T-cell (primary cell): Measurements from ENCODE around the gene ZNF254. TPM values are rescaled to one million over a fixed set of nuclear protein-coding genes. Genes with fewer than 3 reads are reported as not detected.
A peak's percentile ranks its signal among the peaks of the same experiment; 100 is the strongest.

ENCODE experiments used
- ATAC-seq, 4 experiments: fragments of 200-7000 bp in 3 of 4; fragments of 150-1000 bp in 1 of 4; cut with Tn5 transposase; replicated peaks in 1 of 4; 1 replicate in 3 of 4; 2 replicates in 1 of 4; pipeline ENCODE4 v1.10.0; 2021; ENCODE audit warnings: moderate library complexity in 3 of 4, mild to moderate bottlenecking in 2 of 4, moderate number of reproducible peaks in 1 of 4
- CTCF ChIA-PET, 2 donors: fragments of 300-600 bp; sonication (Branson Sonifier 250); formaldehyde crosslinking; loops; one replicate each; lab custom pipeline; 2022; ENCODE audit warnings: antibody characterized with exemption in 2 of 2; lab: Charles Lee
- POLR2A ChIA-PET, 2 donors: fragments of 300-600 bp; sonication (Branson Sonifier 250); formaldehyde crosslinking; loops; one replicate each; lab custom pipeline; 2022; ENCODE audit warnings: antibody characterized with exemption in 2 of 2; lab: Charles Lee
- DNase-seq, 35 experiments: peaks; one replicate each; pipeline versions ENCODE4 v3.0.0 to v3.0.0-alpha.2; 2013 to 2023
- H3K27ac ChIP-seq: one replicate; pipeline ENCODE4 v1.5.1; 2013; ENCODE audit warnings: low read length
- H3K27me3 ChIP-seq, 2 experiments: replicated peaks in 1 of 2; 1 replicate in 1 of 2; 2 replicates in 1 of 2; pipeline versions ENCODE4 v1.6.1 to v1.7.0; 2013; ENCODE audit warnings: low read length in 1 of 2, mixed read lengths in 1 of 2; ENCODE audit not compliant: control insufficient read depth in 2 of 2, insufficient read depth in 2 of 2; ENCODE audit errors: extremely low read depth in 1 of 2
- H3K36me3 ChIP-seq, 2 donors: 1 replicate in 1 of 2; 2 replicates in 1 of 2; pipeline versions ENCODE4 v1.6.1 to v1.7.0; 2013; ENCODE audit warnings: low read length in 1 of 2; ENCODE audit not compliant: control insufficient read depth in 2 of 2, insufficient read depth in 1 of 2; ENCODE audit errors: extremely low read depth in 1 of 2
- H3K4me1 ChIP-seq, 2 experiments: 1 replicate in 1 of 2; 2 replicates in 1 of 2; pipeline versions ENCODE4 v1.6.1 to v1.7.0; 2013; ENCODE audit warnings: low read length in 2 of 2, mixed read lengths in 1 of 2; ENCODE audit not compliant: insufficient read depth in 2 of 2, control insufficient read depth in 1 of 2; ENCODE audit errors: extremely low read depth in 1 of 2
- H3K4me3 ChIP-seq, 2 donors: 1 replicate in 1 of 2; 2 replicates in 1 of 2; pipeline versions ENCODE4 v1.5.1 to v1.7.0; 2013; ENCODE audit warnings: mild to moderate bottlenecking in 2 of 2, low read length in 1 of 2, moderate library complexity in 1 of 2; ENCODE audit not compliant: control insufficient read depth in 1 of 2; ENCODE audit errors: extremely low read depth in 1 of 2
- H3K9me3 ChIP-seq: 2 replicates; pipeline ENCODE4 v1.7.0; 2013
- H3K27ac Mint-ChIP-seq, 2 donors: one replicate each; pipeline ENCODE4 v1.8.0; 2020 to 2021; ENCODE audit warnings: mild to moderate bottlenecking in 2 of 2, mixed read lengths in 2 of 2
- H3K27me3 Mint-ChIP-seq, 2 donors: one replicate each; pipeline ENCODE4 v1.8.0; 2021 to 2022; ENCODE audit warnings: mixed read lengths in 2 of 2
- H3K36me3 Mint-ChIP-seq: one replicate; pipeline ENCODE4 v1.8.0; 2021; ENCODE audit warnings: mixed read lengths
- H3K4me1 Mint-ChIP-seq, 3 donors: one replicate each; pipeline ENCODE4 v1.8.0; 2020 to 2022; ENCODE audit warnings: mixed read lengths in 3 of 3, mild to moderate bottlenecking in 1 of 3
- H3K4me3 Mint-ChIP-seq, 3 donors: one replicate each; pipeline ENCODE4 v1.8.0; 2020 to 2022; ENCODE audit warnings: mild to moderate bottlenecking in 3 of 3, mixed read lengths in 3 of 3, moderate library complexity in 3 of 3
- H3K9me3 Mint-ChIP-seq, 3 donors: one replicate each; pipeline ENCODE4 v1.8.0; 2020 to 2022; ENCODE audit warnings: mixed read lengths in 3 of 3
- WGBS: methylation state at CpG from one replicate; pipeline ENCODE4 v1.1.5; 2013; ENCODE audit warnings: missing lambda C conversion rate; ENCODE audit not compliant: insufficient coverage; 5-methylcytosine and 5-hydroxymethylcytosine counted together
- total RNA-seq, 35 experiments: library from RNA in 6 of 35; stranded (reverse) in 6 of 35; fragments of 120-200 nt in 1 of 35; gene quantifications; one replicate each; pipeline versions ENCODE4 v1.2.1 to v1.2.4 and lab custom pipeline; 2013 to 2026

Gene ZNF254
- total RNA-seq, 5 donors from 2014 or later (not counting 1 experiment from before 2014, with no cell fraction given): 9.8 to 15.4 (median 13.8) TPM

DNA sequence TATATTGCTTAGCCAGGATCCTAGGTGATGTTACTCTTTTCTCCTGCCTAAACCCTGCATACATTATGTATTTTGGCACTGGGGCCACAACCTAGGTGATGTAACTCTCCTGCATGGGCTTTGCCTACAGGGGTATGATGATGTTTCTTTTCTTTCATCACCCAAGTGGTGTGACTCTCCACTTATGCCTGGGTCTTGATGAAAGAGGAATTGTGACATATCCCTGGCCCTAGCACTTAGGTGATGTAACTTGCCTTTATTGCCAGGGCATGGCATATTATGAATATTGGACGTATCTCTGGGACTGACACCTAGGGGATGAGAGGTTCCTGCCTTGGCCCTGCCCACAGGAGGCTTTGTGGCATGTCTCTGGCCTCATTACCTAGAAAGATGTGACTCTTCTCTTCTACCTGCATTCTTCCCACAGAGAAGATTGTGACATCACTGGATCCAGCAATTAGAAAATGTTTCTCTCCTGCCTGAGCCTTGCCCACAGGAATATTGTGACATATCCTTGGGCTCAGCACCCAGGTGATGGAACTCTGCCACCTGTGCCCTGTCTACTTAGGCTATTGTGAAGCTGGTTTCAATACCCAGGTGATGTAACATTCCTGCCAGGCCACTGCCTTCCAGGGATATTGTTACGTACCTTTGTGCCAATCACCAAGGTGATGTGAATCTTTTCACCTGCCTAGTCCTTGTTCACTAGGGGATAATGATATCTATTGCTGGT is 27.3 kb upstream of the ZNF254 start:
- peak overlapping the region in 1 of 2 donors; percentile 8 for H3K27ac Mint-ChIP-seq
- no CpG with 5 or more reads among the region's 2 CpGs for WGBS

DNA sequence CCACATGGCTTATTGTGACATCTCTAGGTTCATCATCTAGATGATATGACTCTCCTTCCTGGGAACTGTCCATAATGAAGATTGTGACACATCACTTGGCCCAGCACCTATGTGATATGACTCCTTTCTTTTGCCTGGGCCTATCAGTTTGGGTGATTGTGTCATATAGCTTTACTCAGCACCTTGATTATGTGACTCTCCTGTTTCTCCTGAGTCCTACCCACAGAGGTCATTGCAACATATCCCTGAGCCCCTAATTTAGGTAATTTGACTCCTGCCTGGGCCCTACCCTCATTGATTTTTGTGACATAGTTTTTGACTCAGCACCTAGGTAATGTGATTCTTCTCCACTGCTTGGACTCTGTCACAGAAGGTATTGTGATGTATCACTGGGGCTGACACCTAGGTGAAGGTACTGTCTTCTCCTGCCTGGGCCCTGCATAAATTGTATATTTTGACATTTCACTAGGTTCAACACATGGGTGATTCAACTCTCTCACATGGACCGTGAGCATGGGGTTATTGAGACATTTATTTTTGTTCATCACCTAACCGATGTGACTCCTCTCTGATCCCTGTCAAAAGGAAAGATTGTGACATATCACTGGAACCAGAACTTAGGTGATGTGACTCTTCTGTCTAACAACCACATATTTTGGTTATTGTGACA is 26.2 kb upstream of the ZNF254 start:
- ChIA-PET CTCF (no interaction called here), POLR2A (no interaction called here)
- no peak overlapping the region for H3K4me3 Mint-ChIP-seq
- peaks cover 59% of the 10 kb centered on the region for H3K36me3 Mint-ChIP-seq
- Histone ChIP-seq H3K9me3 (no peaks in the 10 kb centered on the region), H3K27me3 (no peaks in the 10 kb centered on the region), H3K36me3 (peaks cover 0 to 35% of the 10 kb centered on the region in 2 donors), H3K27ac (no peak overlapping the region), H3K4me1 (no peaks in the 10 kb centered on the region), H3K4me3 (no peak overlapping the region)
- no CpG with 5 or more reads among the region's 2 CpGs for WGBS
- no peak overlapping the region for H3K27ac Mint-ChIP-seq
- no peak for ATAC-seq
- no peak for DNase-seq
- no peaks in the 10 kb centered on the region for H3K27me3 Mint-ChIP-seq
- no peaks in the 10 kb centered on the region for H3K9me3 Mint-ChIP-seq
- no peaks in the 10 kb centered on the region for H3K4me1 Mint-ChIP-seq

More for the DNA sequence above, 27.3 kb upstream of the ZNF254 start:
- Histone ChIP-seq H3K4me1 (no peaks in the 10 kb centered on the region), H3K4me3 (no peak overlapping the region), H3K36me3 (peaks cover 0 to 34% of the 10 kb centered on the region in 2 donors), H3K27ac (no peak overlapping the region), H3K27me3 (no peaks in the 10 kb centered on the region), H3K9me3 (no peaks in the 10 kb centered on the region)
- Mint-ChIP-seq H3K27me3 (no peaks in the 10 kb centered on the region), H3K4me1 (no peaks in the 10 kb centered on the region), H3K9me3 (no peaks in the 10 kb centered on the region), H3K36me3 (peaks cover 58% of the 10 kb centered on the region), H3K4me3 (no peak overlapping the region)
- ATAC-seq (no peak), DNase-seq (no peak)
- ChIA-PET CTCF (no interaction called here), POLR2A (no interaction called here)

DNA sequence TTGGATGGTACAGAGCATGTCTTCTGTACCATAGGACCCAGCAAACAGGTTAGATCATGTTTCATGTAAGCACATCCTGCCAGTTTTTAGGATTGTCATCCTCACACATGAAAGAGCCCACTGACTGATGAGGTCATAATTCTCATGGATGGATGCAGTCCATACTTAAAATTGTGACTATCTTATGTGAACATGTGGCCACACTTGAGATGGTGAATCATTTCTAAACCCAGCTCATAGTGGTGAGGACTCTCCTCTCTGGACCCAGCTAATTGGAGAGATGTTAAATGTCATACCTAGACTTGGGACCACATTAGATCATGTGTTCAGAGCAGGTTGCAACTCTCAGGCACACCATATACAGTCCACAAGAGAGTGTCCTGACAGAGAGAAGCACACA is 24.8 kb upstream of the ZNF254 start:
- H3K36me3 Mint-ChIP-seq: peaks cover 60% of the 10 kb centered on the region
- H3K9me3 Mint-ChIP-seq: no peaks in the 10 kb centered on the region
- H3K9me3 ChIP-seq: no peaks in the 10 kb centered on the region
- peaks cover 2 to 36% of the 10 kb centered on the region in 2 donors for H3K36me3 ChIP-seq
- CTCF ChIA-PET: no interaction called here
- no peaks in the 10 kb centered on the region for H3K4me1 ChIP-seq
- no peaks in the 10 kb centered on the region for H3K27me3 Mint-ChIP-seq
- H3K27me3 ChIP-seq: no peaks in the 10 kb centered on the region
- no peak overlapping the region for H3K4me3 ChIP-seq
- no peak overlapping the region for H3K4me3 Mint-ChIP-seq
- no peaks in the 10 kb centered on the region for H3K4me1 Mint-ChIP-seq
- H3K27ac Mint-ChIP-seq: no peak overlapping the region
- no peak for DNase-seq
- peak in 1 of 4 experiments; percentile 26 for ATAC-seq
- POLR2A ChIA-PET: no interaction called here
- H3K27ac ChIP-seq: no peak overlapping the region

DNA sequence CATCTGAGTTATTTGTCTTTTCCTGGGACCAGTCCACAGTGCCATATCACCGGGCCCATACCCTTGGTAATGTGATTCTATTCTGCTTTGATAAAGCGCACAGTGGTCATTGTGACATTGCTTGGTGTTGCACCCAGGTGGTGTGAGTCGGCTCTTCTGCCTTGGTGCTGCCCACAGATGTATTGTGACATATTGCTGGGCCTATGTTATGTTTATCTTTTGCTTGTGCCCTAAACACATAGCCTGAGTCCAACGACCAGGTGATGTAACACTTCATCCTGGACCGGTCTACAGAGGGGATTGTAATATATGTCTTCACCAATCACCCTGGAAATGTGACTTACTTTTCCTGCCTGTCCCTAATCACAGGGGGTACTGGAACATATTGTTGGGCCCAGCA is 23.7 kb upstream of the ZNF254 start:
- DNase-seq: no peak
- Histone ChIP-seq H3K27ac (no peak overlapping the region), H3K9me3 (no peaks in the 10 kb centered on the region), H3K27me3 (no peaks in the 10 kb centered on the region), H3K4me1 (no peaks in the 10 kb centered on the region), H3K4me3 (no peak overlapping the region), H3K36me3 (peaks cover 2 to 38% of the 10 kb centered on the region in 2 donors)
- no peaks in the 10 kb centered on the region for H3K9me3 Mint-ChIP-seq
- 100% methylated on average over 2 of the region's 5 CpGs for WGBS
- no peak for ATAC-seq
- H3K36me3 Mint-ChIP-seq: peaks cover 61% of the 10 kb centered on the region
- no peak overlapping the region for H3K27ac Mint-ChIP-seq
- ChIA-PET POLR2A (no interaction called here), CTCF (no interaction called here)
- no peaks in the 10 kb centered on the region for H3K4me1 Mint-ChIP-seq
- H3K4me3 Mint-ChIP-seq: no peak overlapping the region
- no peaks in the 10 kb centered on the region for H3K27me3 Mint-ChIP-seq

DNA sequence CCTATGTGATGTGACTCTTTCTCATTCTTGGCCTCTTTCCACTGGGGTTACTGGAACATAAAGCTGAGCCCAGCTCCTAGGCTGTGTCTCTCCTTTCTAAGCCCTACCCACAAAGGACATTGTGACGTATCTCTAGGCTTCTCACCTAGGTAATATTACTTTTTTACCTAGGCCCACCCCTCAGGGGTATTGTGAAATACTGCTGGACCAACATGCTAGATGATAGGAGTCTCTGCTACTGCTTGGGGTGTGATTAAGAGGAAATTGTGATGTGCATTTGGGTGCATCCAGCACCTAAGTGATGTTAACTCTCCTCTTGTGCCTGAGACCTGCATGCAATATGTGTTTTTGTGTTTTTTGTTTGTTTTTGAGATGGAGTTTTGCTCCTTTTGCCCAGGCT is 22.8 kb upstream of the ZNF254 start:
- Histone ChIP-seq H3K4me3 (no peak overlapping the region), H3K27me3 (no peaks in the 10 kb centered on the region), H3K9me3 (no peaks in the 10 kb centered on the region), H3K36me3 (peaks cover 2 to 30% of the 10 kb centered on the region in 2 donors), H3K4me1 (no peaks in the 10 kb centered on the region), H3K27ac (no peak overlapping the region)
- Mint-ChIP-seq H3K27ac (no peak overlapping the region), H3K4me1 (no peaks in the 10 kb centered on the region), H3K27me3 (no peaks in the 10 kb centered on the region), H3K36me3 (peaks cover 59% of the 10 kb centered on the region), H3K4me3 (no peak overlapping the region), H3K9me3 (no peaks in the 10 kb centered on the region)
- CTCF ChIA-PET: no interaction called here
- POLR2A ChIA-PET: no interaction called here
- ATAC-seq (no peak), DNase-seq (no peak)
- WGBS: no CpG with 5 or more reads among the region's 1 CpG

DNA sequence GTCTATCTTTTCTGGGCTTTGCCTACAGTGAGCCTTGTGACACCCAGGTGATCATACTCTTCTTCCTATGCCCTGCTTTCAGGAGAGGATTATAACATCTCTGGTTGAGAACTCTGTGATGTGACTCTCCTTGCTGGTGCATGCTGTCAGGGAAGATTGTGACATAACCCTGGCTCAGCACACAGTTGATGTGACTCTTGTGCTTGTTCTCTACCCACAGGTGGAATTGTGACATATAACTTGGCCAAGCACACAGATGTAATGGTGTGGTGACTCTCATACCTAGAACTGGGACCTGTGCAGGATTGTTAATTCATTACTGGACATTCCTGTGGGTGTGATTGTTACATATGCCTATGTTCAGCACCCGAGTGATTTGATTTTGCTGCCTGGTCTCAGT is 21.7 kb upstream of the ZNF254 start:
- WGBS: no CpG with 5 or more reads among the region's 1 CpG
- H3K4me3 Mint-ChIP-seq: no peak overlapping the region
- Histone ChIP-seq H3K4me1 (no peaks in the 10 kb centered on the region), H3K27me3 (no peaks in the 10 kb centered on the region), H3K36me3 (peaks cover 2 to 22% of the 10 kb centered on the region in 2 donors), H3K4me3 (no peak overlapping the region), H3K27ac (no peak overlapping the region), H3K9me3 (no peaks in the 10 kb centered on the region)
- ChIA-PET CTCF (no interaction called here), POLR2A (no interaction called here)
- no peak for ATAC-seq
- no peaks in the 10 kb centered on the region for H3K4me1 Mint-ChIP-seq
- H3K27ac Mint-ChIP-seq: no peak overlapping the region
- no peaks in the 10 kb centered on the region for H3K27me3 Mint-ChIP-seq
- peaks cover 54% of the 10 kb centered on the region for H3K36me3 Mint-ChIP-seq
- H3K9me3 Mint-ChIP-seq: no peaks in the 10 kb centered on the region
- DNase-seq: no peak
